HCT116 (cell line): ENCODE results near the gene ZBTB7C. TPM values are rescaled to one million over a fixed set of nuclear protein-coding genes. Genes with fewer than 3 reads are reported as not detected.

Source experiments
- ATAC-seq: fragments of 200-7000 bp; cut with Tn5 transposase; 2 replicates; pipeline ENCODE4 v1.9.1; 2020; ENCODE audit warnings: mild to moderate bottlenecking, moderate library complexity
- BruUV-seq: library from RNA; stranded (reverse); fragments of 400-500 nt; replicated peaks from 2 replicates; lab custom pipeline; 2021; lab: Mats Ljungman, UMichigan
- CTCF ChIA-PET: fragments of 300-600 bp; sonication (Branson Sonifier 250); formaldehyde crosslinking; loops from one replicate; lab custom pipeline; 2021; ENCODE audit warnings: antibody characterized with exemption; lab: Charles Lee
- POLR2A ChIA-PET: fragments of 300-600, 350-600 bp; sonication (Branson Sonifier 250); formaldehyde crosslinking; loops from one replicate; lab custom pipeline; 2021; ENCODE audit warnings: antibody characterized with exemption; lab: Charles Lee
- RAD21 ChIA-PET, 2 experiments: fragments of 300-600 bp; sonication (Branson Sonifier 250); formaldehyde crosslinking; loops; one replicate each; lab custom pipeline; 2023; ENCODE audit warnings: low total read pairs in 2 of 2; ENCODE audit not compliant: uncharacterized antibody in 2 of 2, unreplicated experiment in 2 of 2, low non-redundant PET in 1 of 2; lab: Charles Lee
- DNase-seq: peaks from one replicate; pipeline ENCODE4 v3.0.0-alpha.2; 2010; ENCODE audit warnings: low read depth, low spot score
- H2AFZ ChIP-seq: fragments of 200-600 bp; shearing (Covaris generic), sonication (generic); 2 replicates; pipeline ENCODE4 v1.6.1; 2017; ENCODE audit warnings: low read depth, mixed run types, mixed read lengths, antibody characterized with exemption, low read length; ENCODE audit not compliant: poor library complexity, severe bottlenecking
- H3K27ac ChIP-seq: 2 replicates; pipeline ENCODE4 v1.5.1; 2012; ENCODE audit warnings: low read depth, low read length
- H3K27me3 ChIP-seq: fragments of 200-600 bp; sonication (generic); 2 replicates; pipeline ENCODE4 v1.6.1; 2016; ENCODE audit warnings: mixed run types, low read length, mixed read lengths; ENCODE audit not compliant: insufficient read depth
- H3K36me3 ChIP-seq, 2 experiments: fragments of 200-500 bp in 1 of 2; fragments of 200-600 bp in 1 of 2; sonication (Bioruptor generic) in 1 of 2; sonication (generic) in 1 of 2; 2 replicates each; pipeline versions ENCODE4 v1.5.1 to v1.6.1; 2014 to 2016; ENCODE audit warnings: low read length in 2 of 2, inconsistent platforms in 1 of 2, mixed read lengths in 1 of 2, mixed run types in 1 of 2; ENCODE audit not compliant: insufficient read depth in 2 of 2, control insufficient read depth in 1 of 2
- H3K4me1 ChIP-seq, 2 experiments: fragments of 200-600 bp in 1 of 2; sonication (generic) in 1 of 2; 2 replicates each; pipeline versions ENCODE4 v1.5.1 to v1.6.1; 2012 to 2017; ENCODE audit warnings: low read length in 2 of 2, inconsistent platforms in 1 of 2, mild to moderate bottlenecking in 1 of 2, mixed read lengths in 1 of 2, mixed run types in 1 of 2, moderate library complexity in 1 of 2; ENCODE audit not compliant: insufficient read depth in 2 of 2, control insufficient read depth in 1 of 2
- H3K4me2 ChIP-seq: fragments of 200-600 bp; sonication (generic); 2 replicates; pipeline ENCODE4 v1.6.1; 2017; ENCODE audit warnings: mixed run types, low read length, mixed read lengths
- H3K4me3 ChIP-seq, 2 experiments: fragments of 200-600 bp in 1 of 2; sonication (generic) in 1 of 2; replicated peaks in 1 of 2; 2 replicates each; pipeline ENCODE4 v1.5.1; 2011 to 2016; ENCODE audit warnings: low read length in 2 of 2, control low read depth in 1 of 2, low read depth in 1 of 2, mild to moderate bottlenecking in 1 of 2, mixed read lengths in 1 of 2, mixed run types in 1 of 2
- H3K79me2 ChIP-seq: fragments of 200-600 bp; sonication (generic); 2 replicates; pipeline ENCODE4 v1.6.1; 2017; ENCODE audit warnings: mild to moderate bottlenecking, mixed run types, low read length, moderate library complexity, mixed read lengths; ENCODE audit not compliant: insufficient read depth
- H3K9ac ChIP-seq: fragments of 200-600 bp; sonication (generic); 2 replicates; pipeline ENCODE4 v1.6.1; 2016; ENCODE audit warnings: low read length, mixed read lengths
- H3K9me2 ChIP-seq: fragments of 200-600 bp; sonication (generic), shearing (Covaris generic); 2 replicates; pipeline ENCODE4 v1.6.1; 2017; ENCODE audit warnings: mixed run types, mild to moderate bottlenecking, moderate library complexity; ENCODE audit not compliant: insufficient read depth
- H3K9me3 ChIP-seq, 2 experiments: fragments of 200-500 bp in 1 of 2; fragments of 200-600 bp in 1 of 2; sonication (Bioruptor generic) in 1 of 2; sonication (generic) in 1 of 2; 2 replicates each; pipeline ENCODE4 v1.6.1; 2014 to 2017; ENCODE audit warnings: low read length in 2 of 2, mixed read lengths in 2 of 2, inconsistent platforms in 1 of 2, low read depth in 1 of 2, mild to moderate bottlenecking in 1 of 2, mixed run types in 1 of 2, moderate library complexity in 1 of 2; ENCODE audit not compliant: control insufficient read depth in 1 of 2, insufficient read depth in 1 of 2
- H4K20me1 ChIP-seq: fragments of 200-600 bp; sonication (generic), shearing (Covaris generic); 2 replicates; pipeline ENCODE4 v1.6.1; 2017; ENCODE audit warnings: mixed run types, mild to moderate bottlenecking, moderate library complexity; ENCODE audit not compliant: insufficient read depth
- CBX3 ChIP-seq: IDR thresholded peaks from 2 replicates; pipeline ENCODE4 v1.6.1; 2012; ENCODE audit warnings: low read depth
- ELF1 ChIP-seq: IDR thresholded peaks from 2 replicates; pipeline ENCODE4 v1.6.1; 2012; ENCODE audit warnings: low read depth, borderline replicate concordance
- POLR2A ChIP-seq: IDR thresholded peaks from 2 replicates; pipeline ENCODE4 v1.7.0; 2011; ENCODE audit warnings: borderline replicate concordance; ENCODE audit not compliant: insufficient read depth, insufficient read length; ENCODE audit errors: extremely low read depth
- POLR2AphosphoS5 ChIP-seq: IDR thresholded peaks from 2 replicates; pipeline ENCODE4 v1.6.1; 2011; ENCODE audit warnings: mild to moderate bottlenecking, low read depth, low read length, moderate library complexity
- SP1 ChIP-seq: IDR thresholded peaks from 2 replicates; pipeline ENCODE4 v1.6.1; 2012; ENCODE audit warnings: low read depth
- TCF7L2 ChIP-seq: IDR thresholded peaks from 2 replicates; pipeline ENCODE4 v1.7.0; 2011; ENCODE audit warnings: borderline replicate concordance, inconsistent platforms; ENCODE audit not compliant: insufficient read depth, insufficient read length; ENCODE audit errors: extremely low read depth
- ZNF274 ChIP-seq: fragments of 200-500 bp; sonication (Bioruptor generic); IDR thresholded peaks from 2 replicates; pipeline ENCODE4 v1.6.1; 2014; ENCODE audit warnings: mild to moderate bottlenecking, low read depth, low read length, inconsistent platforms
- intact Hi-C: fragments of 100-400 bp; cut with micrococcal nuclease; formaldehyde crosslinking; loops from 2 replicates; pipeline ENCODE4 v1.10.0; 2022
- total RNA-seq: library from RNA; stranded (reverse); gene quantifications from one replicate; pipeline ENCODE4 v1.2.1, GENCODE V29; 2021; ENCODE audit not compliant: unreplicated experiment
- TF ChIP-seq, protein P1 (sequence below): IDR thresholded peaks from 2 replicates; pipeline ENCODE4 v1.6.1; 2012
- TF ChIP-seq, protein P2 (sequence below), 3 experiments: fragments of 200-600 bp in 1 of 3; sonication (generic) in 1 of 3; IDR thresholded peaks in 2 of 3; conservative IDR thresholded peaks in 1 of 3; 2 replicates each; pipeline ENCODE4 v1.5.1; 2012 to 2017; ENCODE audit warnings: low read depth in 2 of 3, low read length in 2 of 3, antibody characterized with exemption in 1 of 3, borderline replicate concordance in 1 of 3, control low read depth in 1 of 3, mild to moderate bottlenecking in 1 of 3, mixed read lengths in 1 of 3, mixed run types in 1 of 3, moderate library complexity in 1 of 3; ENCODE audit not compliant: insufficient read depth in 1 of 3

Gene ZBTB7C
- total RNA-seq, 1 experiment from 2014 or later, result 0.37 TPM

DNA sequence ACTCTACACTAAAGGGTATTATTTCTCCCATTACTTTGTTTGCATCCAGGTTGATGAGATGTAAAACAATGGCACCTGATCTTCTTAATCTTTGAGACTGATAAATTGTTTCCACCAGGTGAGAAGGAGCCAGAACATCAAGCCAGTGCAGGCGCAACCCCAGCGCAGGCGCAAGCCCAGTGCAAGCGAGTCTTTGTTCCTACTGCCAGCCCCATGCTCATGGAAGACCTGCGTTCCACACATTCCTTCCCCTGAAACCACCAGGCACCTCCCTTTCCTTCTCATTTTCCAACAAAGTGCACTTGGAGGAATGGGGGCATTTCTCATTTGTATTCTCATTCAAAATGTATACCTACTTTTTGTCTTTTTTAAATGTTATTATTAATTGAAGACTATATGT, 290.0 kb downstream of the ZBTB7C start:
- Histone ChIP-seq H3K27me3 (no peaks in the 10 kb centered on the region), H4K20me1 (no peaks in the 10 kb centered on the region), H3K36me3 (no peaks in the 10 kb centered on the region), H3K4me2 (no peak overlapping the region), H3K9me2 (no peaks in the 10 kb centered on the region), H3K9me3 (no peaks in the 10 kb centered on the region), H3K9ac (no peak overlapping the region), H3K4me3 (no peak overlapping the region), H2AFZ (no peak overlapping the region), H3K4me1 (no peaks in the 10 kb centered on the region), H3K79me2 (no peaks in the 10 kb centered on the region), H3K27ac (no peak overlapping the region)
- ATAC-seq, result no peak
- CTCF ChIA-PET, result no interaction called here
- DNase-seq, result no peak
- RAD21 ChIA-PET, result no interaction called here
- TF ChIP-seq SP1, result no peak
- no peak for TF ChIP-seq ZNF274
- no peak for TF ChIP-seq POLR2AphosphoS5
- TF ChIP-seq, protein P1, sequence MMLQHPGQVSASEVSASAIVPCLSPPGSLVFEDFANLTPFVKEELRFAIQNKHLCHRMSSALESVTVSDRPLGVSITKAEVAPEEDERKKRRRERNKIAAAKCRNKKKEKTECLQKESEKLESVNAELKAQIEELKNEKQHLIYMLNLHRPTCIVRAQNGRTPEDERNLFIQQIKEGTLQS, result no peak
- no peak for TF ChIP-seq CBX3
- TF ChIP-seq POLR2A, result no peak
- TF ChIP-seq, protein P2, sequence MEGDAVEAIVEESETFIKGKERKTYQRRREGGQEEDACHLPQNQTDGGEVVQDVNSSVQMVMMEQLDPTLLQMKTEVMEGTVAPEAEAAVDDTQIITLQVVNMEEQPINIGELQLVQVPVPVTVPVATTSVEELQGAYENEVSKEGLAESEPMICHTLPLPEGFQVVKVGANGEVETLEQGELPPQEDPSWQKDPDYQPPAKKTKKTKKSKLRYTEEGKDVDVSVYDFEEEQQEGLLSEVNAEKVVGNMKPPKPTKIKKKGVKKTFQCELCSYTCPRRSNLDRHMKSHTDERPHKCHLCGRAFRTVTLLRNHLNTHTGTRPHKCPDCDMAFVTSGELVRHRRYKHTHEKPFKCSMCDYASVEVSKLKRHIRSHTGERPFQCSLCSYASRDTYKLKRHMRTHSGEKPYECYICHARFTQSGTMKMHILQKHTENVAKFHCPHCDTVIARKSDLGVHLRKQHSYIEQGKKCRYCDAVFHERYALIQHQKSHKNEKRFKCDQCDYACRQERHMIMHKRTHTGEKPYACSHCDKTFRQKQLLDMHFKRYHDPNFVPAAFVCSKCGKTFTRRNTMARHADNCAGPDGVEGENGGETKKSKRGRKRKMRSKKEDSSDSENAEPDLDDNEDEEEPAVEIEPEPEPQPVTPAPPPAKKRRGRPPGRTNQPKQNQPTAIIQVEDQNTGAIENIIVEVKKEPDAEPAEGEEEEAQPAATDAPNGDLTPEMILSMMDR (IDR thresholded peaks at IDR 0.05 in 2 of 3, conservative IDR thresholded peaks at IDR 0.05 in 1 of 3; ENCODE audit: borderline replicate concordance in 1 of 3, insufficient read depth in 1 of 3, low read depth in 2 of 3, low read length in 2 of 3), result no peak
- TF ChIP-seq ELF1, result no peak
- TF ChIP-seq TCF7L2, result no peak
- BruUV-seq, result no TSS peak
- POLR2A ChIA-PET, result no interaction called here
- intact Hi-C loops, result no loop called here
